B cell (primary cell): ENCODE measurements around the gene SAMD4A. TPM values are rescaled to one million over a fixed set of nuclear protein-coding genes. Genes with fewer than 3 reads are reported as not detected.

Experiments used
- ATAC-seq: fragments of 200-7000 bp; cut with Tn5 transposase; one replicate; pipeline ENCODE4 v1.10.0; 2021; ENCODE audit warnings: low read depth, mild to moderate bottlenecking, moderate number of reproducible peaks, moderate library complexity
- CTCF ChIA-PET: fragments of 350-600 bp; sonication (Branson Sonifier 250); formaldehyde crosslinking; loops from one replicate; lab custom pipeline; 2021; ENCODE audit warnings: antibody characterized with exemption, inconsistent platforms; lab: Charles Lee
- POLR2A ChIA-PET: fragments of 350-600 bp; sonication (Branson Sonifier 250); formaldehyde crosslinking; loops from one replicate; lab custom pipeline; 2021; ENCODE audit warnings: antibody characterized with exemption; lab: Charles Lee
- DNase-seq: peaks from one replicate; pipeline ENCODE4 v3.0.0; 2013
- H2AFZ ChIP-seq: 2 replicates; pipeline ENCODE4 v1.6.1; 2012; ENCODE audit warnings: mild to moderate bottlenecking, low read depth, low read length; ENCODE audit not compliant: insufficient read depth, poor library complexity, severe bottlenecking
- H3K27ac ChIP-seq, 2 donors: 1 replicate in 1 of 2; 2 replicates in 1 of 2; pipeline ENCODE4 v1.5.1; 2012 to 2013; ENCODE audit warnings: low read length in 2 of 2, mild to moderate bottlenecking in 2 of 2, moderate library complexity in 1 of 2
- H3K27me3 ChIP-seq, 4 experiments: fragments of 200-600 bp in 1 of 4; sonication (generic) in 1 of 4; replicated peaks in 1 of 4; 1 replicate in 2 of 4; 2 replicates in 2 of 4; pipeline versions ENCODE4 v1.6.1 to v1.7.0; 2013 to 2016; ENCODE audit warnings: low read length in 3 of 4, mild to moderate bottlenecking in 2 of 4, mixed read lengths in 1 of 4, moderate library complexity in 1 of 4; ENCODE audit not compliant: insufficient read depth in 4 of 4, control insufficient read depth in 3 of 4; ENCODE audit errors: control extremely low read depth in 1 of 4
- H3K36me3 ChIP-seq, 2 experiments: replicated peaks in 1 of 2; 1 replicate in 1 of 2; 2 replicates in 1 of 2; pipeline versions ENCODE4 v1.6.1 to v1.7.1; 2013; ENCODE audit warnings: low read length in 1 of 2; ENCODE audit not compliant: insufficient read depth in 2 of 2, control insufficient read depth in 1 of 2; ENCODE audit errors: control extremely low read depth in 1 of 2, extremely low read depth in 1 of 2
- H3K4me1 ChIP-seq, 2 donors: fragments of 200-600 bp in 1 of 2; sonication (generic) in 1 of 2; 1 replicate in 1 of 2; 2 replicates in 1 of 2; pipeline versions ENCODE4 v1.5.1 to v1.6.1; 2013 to 2017; ENCODE audit warnings: low read length in 2 of 2; ENCODE audit not compliant: control insufficient read depth in 2 of 2, insufficient read depth in 2 of 2
- H3K4me2 ChIP-seq: replicated peaks from 2 replicates; pipeline ENCODE3; 2012; ENCODE audit warnings: mild to moderate bottlenecking, low read depth, low read length; ENCODE audit not compliant: poor library complexity, severe bottlenecking
- H3K4me3 ChIP-seq, 5 experiments: fragments of 200-600 bp in 1 of 5; sonication (generic) in 1 of 5; 1 replicate in 3 of 5; 2 replicates in 2 of 5; pipeline versions ENCODE4 v1.5.1 to v1.7.0; 2011 to 2016; ENCODE audit warnings: low read length in 4 of 5, mild to moderate bottlenecking in 4 of 5, low read depth in 2 of 5, control low read depth in 1 of 5, moderate library complexity in 1 of 5; ENCODE audit not compliant: insufficient read depth in 1 of 5; ENCODE audit errors: control extremely low read depth in 1 of 5, extremely low read depth in 1 of 5
- H3K79me2 ChIP-seq: fragments of 200-600 bp; sonication (generic); one replicate; pipeline ENCODE4 v1.6.0; 2016; ENCODE audit warnings: low read length; ENCODE audit not compliant: control insufficient read depth, insufficient read depth
- H3K9ac ChIP-seq: fragments of 200-600 bp; sonication (generic); 2 replicates; pipeline ENCODE4 v1.6.1; 2017; ENCODE audit warnings: mild to moderate bottlenecking, low read length, moderate library complexity
- H3K9me3 ChIP-seq, 3 donors: one replicate each; pipeline versions ENCODE4 v1.6.1 to v1.7.1; 2013; ENCODE audit warnings: low read length in 2 of 3; ENCODE audit not compliant: control insufficient read depth in 2 of 3, insufficient read depth in 1 of 3; ENCODE audit errors: control extremely low read depth in 1 of 3
- H4K20me1 ChIP-seq: 2 replicates; pipeline ENCODE4 v1.6.0; 2012; ENCODE audit warnings: mild to moderate bottlenecking, low read length; ENCODE audit not compliant: insufficient read depth, control insufficient read depth, poor library complexity, severe bottlenecking
- H3K27ac Mint-ChIP-seq: one replicate; pipeline ENCODE4 v1.8.0; 2021; ENCODE audit warnings: mixed read lengths
- H3K27me3 Mint-ChIP-seq: one replicate; pipeline ENCODE4 v1.8.0; 2021; ENCODE audit warnings: mixed read lengths
- H3K4me1 Mint-ChIP-seq: one replicate; pipeline ENCODE4 v1.8.0; 2021; ENCODE audit warnings: mixed read lengths
- H3K4me3 Mint-ChIP-seq: one replicate; pipeline ENCODE4 v1.8.0; 2021; ENCODE audit warnings: mixed read lengths
- H3K9me3 Mint-ChIP-seq: one replicate; pipeline ENCODE4 v1.8.0; 2022; ENCODE audit warnings: mixed read lengths; ENCODE audit not compliant: insufficient read depth
- EZH2 ChIP-seq: IDR thresholded peaks from 2 replicates; pipeline ENCODE4 v1.6.1; 2012; ENCODE audit warnings: borderline replicate concordance, low read depth, mild to moderate bottlenecking, moderate library complexity, low read length; ENCODE audit not compliant: insufficient read depth, poor library complexity, severe bottlenecking
- WGBS: methylation state at CpG from one replicate; pipeline ENCODE4 v1.1.5; 2013; ENCODE audit warnings: missing lambda C conversion rate; ENCODE audit not compliant: insufficient coverage; 5-methylcytosine and 5-hydroxymethylcytosine counted together
- intact Hi-C: fragments of 100-400 bp; cut with micrococcal nuclease; formaldehyde crosslinking; loops from one replicate; pipeline ENCODE4 v1.10.0; 2022
- polyA plus RNA-seq: library from polyadenylated mRNA; depleted of rRNA; stranded (reverse); fragments of >200 nt; gene quantifications from 2 replicates; pipeline ENCODE4 v1.2.3, GENCODE V29; 2012
- total RNA-seq, 2 donors: library from RNA; stranded (reverse); fragments of 120-200 nt in 1 of 2; gene quantifications; 1 replicate in 1 of 2; 2 replicates in 1 of 2; pipeline versions ENCODE4 v1.2.3 to v1.2.4, GENCODE V29; 2013 to 2022
- TF ChIP-seq, protein P1 (sequence below): fragments of 200-600 bp; IDR thresholded peaks from one replicate; pipeline ENCODE4 v1.8.0; 2022; ENCODE audit warnings: antibody characterized with exemption, mild to moderate bottlenecking

The SAMD4A gene
- total and polyA plus RNA-seq, 2 donors (not counting 1 experiment from before 2014, with no cell fraction given): 5.7 to 13.7 TPM

DNA sequence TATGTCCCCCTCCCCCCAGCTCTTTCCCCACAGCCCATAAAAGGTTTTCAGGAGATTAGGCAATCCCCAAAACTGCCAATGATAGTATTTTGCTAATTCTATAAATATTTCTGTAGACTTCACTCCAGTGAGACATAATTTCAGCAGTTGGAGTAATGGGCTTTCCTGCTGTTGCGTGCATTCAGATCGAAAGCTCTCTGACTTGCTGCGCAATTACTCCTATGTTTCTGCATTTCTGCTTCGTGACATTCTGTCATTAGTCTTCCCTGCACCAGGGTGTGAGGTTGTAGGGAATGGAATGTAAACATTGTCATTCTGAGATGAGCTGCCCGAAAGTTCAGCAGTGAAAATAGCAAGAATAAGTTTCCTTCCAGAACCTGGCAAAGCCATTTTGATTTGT is 58.2 kb downstream of the SAMD4A start:
- no peaks in the 10 kb centered on the region for H3K9me3 ChIP-seq
- no peaks in the 10 kb centered on the region for H3K36me3 ChIP-seq
- CTCF ChIA-PET: interaction anchor here (1.1 kb wide), 1 partner anchor 149 kb away, joined by 3 read pairs; no protein-coding TSS in a partner anchor
- no peak for DNase-seq
- intact Hi-C loops: loop anchor here (5.0 kb wide), 1 partner anchor 58 kb away; the partner anchor contains the start of gene SAMD4A
- WGBS: 84% methylated on average over 5 of the region's 5 CpGs
- Mint-ChIP-seq H3K4me3 (no peak overlapping the region), H3K9me3 (no peaks in the 10 kb centered on the region), H3K27me3 (no peaks in the 10 kb centered on the region), H3K4me1 (peaks cover 54% of the 10 kb centered on the region), H3K27ac (no peak overlapping the region)
- H3K79me2 ChIP-seq: peaks cover under 1% of the 10 kb centered on the region
- TF ChIP-seq, protein P1, sequence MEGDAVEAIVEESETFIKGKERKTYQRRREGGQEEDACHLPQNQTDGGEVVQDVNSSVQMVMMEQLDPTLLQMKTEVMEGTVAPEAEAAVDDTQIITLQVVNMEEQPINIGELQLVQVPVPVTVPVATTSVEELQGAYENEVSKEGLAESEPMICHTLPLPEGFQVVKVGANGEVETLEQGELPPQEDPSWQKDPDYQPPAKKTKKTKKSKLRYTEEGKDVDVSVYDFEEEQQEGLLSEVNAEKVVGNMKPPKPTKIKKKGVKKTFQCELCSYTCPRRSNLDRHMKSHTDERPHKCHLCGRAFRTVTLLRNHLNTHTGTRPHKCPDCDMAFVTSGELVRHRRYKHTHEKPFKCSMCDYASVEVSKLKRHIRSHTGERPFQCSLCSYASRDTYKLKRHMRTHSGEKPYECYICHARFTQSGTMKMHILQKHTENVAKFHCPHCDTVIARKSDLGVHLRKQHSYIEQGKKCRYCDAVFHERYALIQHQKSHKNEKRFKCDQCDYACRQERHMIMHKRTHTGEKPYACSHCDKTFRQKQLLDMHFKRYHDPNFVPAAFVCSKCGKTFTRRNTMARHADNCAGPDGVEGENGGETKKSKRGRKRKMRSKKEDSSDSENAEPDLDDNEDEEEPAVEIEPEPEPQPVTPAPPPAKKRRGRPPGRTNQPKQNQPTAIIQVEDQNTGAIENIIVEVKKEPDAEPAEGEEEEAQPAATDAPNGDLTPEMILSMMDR: no peak
- TF ChIP-seq EZH2: no peak
- H3K4me3 ChIP-seq: no peak overlapping the region
- H3K27ac ChIP-seq: no peak overlapping the region
- H2AFZ ChIP-seq: no peak overlapping the region
- H3K4me1 ChIP-seq: peaks cover 35 to 38% of the 10 kb centered on the region in 2 donors
- no peak for ATAC-seq
- no peak overlapping the region for H3K9ac ChIP-seq
- H4K20me1 ChIP-seq: no peaks in the 10 kb centered on the region
- no peak overlapping the region for H3K4me2 ChIP-seq
- H3K27me3 ChIP-seq: no peaks in the 10 kb centered on the region
- POLR2A ChIA-PET: no interaction called here

DNA sequence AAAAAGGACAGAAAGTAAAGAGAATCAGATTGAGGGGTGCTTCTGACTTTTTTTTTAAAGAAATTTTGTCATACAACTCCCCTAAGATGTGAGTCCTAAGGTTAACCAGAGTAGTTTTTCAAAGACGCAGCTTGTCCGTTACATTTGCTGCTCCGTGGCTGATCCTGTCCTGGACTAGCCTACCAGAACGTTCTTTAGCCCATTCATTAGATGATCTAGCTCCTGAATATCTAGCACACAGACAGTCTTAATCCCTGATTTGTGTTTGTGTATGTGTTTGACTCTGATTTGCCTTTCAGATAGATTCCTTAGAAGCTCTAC is 60.3 kb downstream of the SAMD4A start:
- Histone ChIP-seq H2AFZ (peak overlapping the region; percentile 66), H3K4me2 (peak overlapping the region; percentile 70), H4K20me1 (no peaks in the 10 kb centered on the region), H3K36me3 (no peaks in the 10 kb centered on the region), H3K9me3 (no peaks in the 10 kb centered on the region), H3K4me3 (peak overlapping the region; percentile 22 to 54 (median 42)), H3K9ac (peak overlapping the region; percentile 60), H3K27me3 (no peaks in the 10 kb centered on the region), H3K4me1 (peaks cover 39 to 43% of the 10 kb centered on the region in 2 donors), H3K79me2 (peaks cover 21% of the 10 kb centered on the region), H3K27ac (peak overlapping the region; percentile 72 to 93)
- ChIA-PET CTCF (interaction anchor here (1.0 to 2.0 kb wide), 2 partner anchors 96 to 147 kb away, joined by 3 to 4 read pairs; no protein-coding TSS in a partner anchor), POLR2A (no interaction called here)
- ATAC-seq (no peak), DNase-seq (no peak)
- TF ChIP-seq, protein P1: no peak
- no peak for TF ChIP-seq EZH2
- H3K27me3 Mint-ChIP-seq: no peaks in the 10 kb centered on the region
- intact Hi-C loops: loop anchor here (5.0 kb wide), 1 partner anchor 60 kb away; the partner anchor contains the start of gene SAMD4A
- peaks cover 59% of the 10 kb centered on the region for H3K4me1 Mint-ChIP-seq
- H3K4me3 Mint-ChIP-seq: peak overlapping the region; percentile 86
- peak overlapping the region; percentile 89 for H3K27ac Mint-ChIP-seq
- no peaks in the 10 kb centered on the region for H3K9me3 Mint-ChIP-seq
- WGBS: no CpG with 5 or more reads among the region's 4 CpGs
